ENCODE measurements around the gene HIVEP1. TPM values are rescaled to one million over a fixed set of nuclear protein-coding genes. Genes with fewer than 3 reads are reported as not detected.

Gene HIVEP1
- total RNA-seq, 1 experiment from 2014 or later = 16.7 TPM

GRCh38 chr6:12049165-12049564 is 37.1 kb downstream of the HIVEP1 start:
- DNase-seq (ENCODE audit: low read depth, low spot score) (no peak), ATAC-seq (no peak)
- Histone ChIP-seq H3K36me3 (ENCODE audit: control insufficient read depth, insufficient read depth, low read length) (no peaks in the 10 kb centered on the region), H3K4me1 (ENCODE audit: control insufficient read depth, insufficient read depth, low read length) (no peaks in the 10 kb centered on the region), H3K27me3 (ENCODE audit: control insufficient read depth, insufficient read depth, low read length) (no peaks in the 10 kb centered on the region), H3K27ac (ENCODE audit: low read length) (no peak overlapping the region), H3K4me3 (ENCODE audit: low read depth in 2 of 2, low read length in 2 of 2) (no peak overlapping the region), H3K9me3 (ENCODE audit: control insufficient read depth, insufficient read depth, low read depth, low read length) (no peaks in the 10 kb centered on the region)
- ChIA-PET CTCF (no interaction called here), POLR2A (no interaction called here)
- TF ChIP-seq REST (IDR thresholded peaks at IDR 0.05; ENCODE audit: insufficient read depth in 1 of 2, low read depth in 2 of 2, low read length in 1 of 2) (no peak), SIN3A (IDR thresholded peaks at IDR 0.05; ENCODE audit: borderline replicate concordance, insufficient read depth, low read depth, low read length) (no peak), CTCF (IDR thresholded peaks at IDR 0.05) (no peak), TCF7L2 (IDR thresholded peaks at IDR 0.05; ENCODE audit: low read depth, low read length) (no peak)
- intact Hi-C loops (cut with micrococcal nuclease; ENCODE audit: unreplicated experiment) (no loop called here), in situ Hi-C loops (cut with HindIII; ENCODE audit: low pct_unique_long_range_greater_than_20kb, low sequenced_read_pairs) (no loop called here)
- no TSS peak for BruUV-seq (replicated peaks)

GRCh38 chr6:12051861-12052368 is 39.8 kb downstream of the HIVEP1 start:
- TF ChIP-seq SIN3A (IDR thresholded peaks at IDR 0.05; ENCODE audit: borderline replicate concordance, insufficient read depth, low read depth, low read length) (no peak), TCF7L2 (IDR thresholded peaks at IDR 0.05; ENCODE audit: low read depth, low read length) (no peak), POLR2AphosphoS5 (IDR thresholded peaks at IDR 0.05; ENCODE audit: low read depth, low read length) (no peak), CTCF (IDR thresholded peaks at IDR 0.05) (no peak), REST (IDR thresholded peaks at IDR 0.05; ENCODE audit: insufficient read depth in 1 of 2, low read depth in 2 of 2, low read length in 1 of 2) (no peak)
- no peak for DNase-seq (ENCODE audit: low read depth, low spot score)
- Histone ChIP-seq H3K36me3 (ENCODE audit: control insufficient read depth, insufficient read depth, low read length) (no peaks in the 10 kb centered on the region), H3K4me1 (ENCODE audit: control insufficient read depth, insufficient read depth, low read length) (no peaks in the 10 kb centered on the region), H3K27ac (ENCODE audit: low read length) (no peak overlapping the region), H3K4me3 (ENCODE audit: low read depth in 2 of 2, low read length in 2 of 2) (no peak overlapping the region), H3K9me3 (ENCODE audit: control insufficient read depth, insufficient read depth, low read depth, low read length) (no peaks in the 10 kb centered on the region), H3K27me3 (ENCODE audit: control insufficient read depth, insufficient read depth, low read length) (no peaks in the 10 kb centered on the region)
- POLR2A ChIA-PET = no interaction called here
- CTCF ChIA-PET = no interaction called here
- in situ Hi-C loops (cut with HindIII; ENCODE audit: low pct_unique_long_range_greater_than_20kb, low sequenced_read_pairs) (no loop called here), intact Hi-C loops (cut with micrococcal nuclease; ENCODE audit: unreplicated experiment) (no loop called here)
- no peak for ATAC-seq
- BruUV-seq (replicated peaks) = no TSS peak

All from Panc1 (cell line).